GM21367 (cell line): ENCODE results near the gene CD101.

ENCODE experiments used
- ATAC-seq: cut with Tn5 transposase; IDR thresholded peaks from one replicate; pipeline ENCODE4 v1.9.1; 2021; ENCODE audit not compliant: unreplicated experiment

CD101 gene

DNA sequence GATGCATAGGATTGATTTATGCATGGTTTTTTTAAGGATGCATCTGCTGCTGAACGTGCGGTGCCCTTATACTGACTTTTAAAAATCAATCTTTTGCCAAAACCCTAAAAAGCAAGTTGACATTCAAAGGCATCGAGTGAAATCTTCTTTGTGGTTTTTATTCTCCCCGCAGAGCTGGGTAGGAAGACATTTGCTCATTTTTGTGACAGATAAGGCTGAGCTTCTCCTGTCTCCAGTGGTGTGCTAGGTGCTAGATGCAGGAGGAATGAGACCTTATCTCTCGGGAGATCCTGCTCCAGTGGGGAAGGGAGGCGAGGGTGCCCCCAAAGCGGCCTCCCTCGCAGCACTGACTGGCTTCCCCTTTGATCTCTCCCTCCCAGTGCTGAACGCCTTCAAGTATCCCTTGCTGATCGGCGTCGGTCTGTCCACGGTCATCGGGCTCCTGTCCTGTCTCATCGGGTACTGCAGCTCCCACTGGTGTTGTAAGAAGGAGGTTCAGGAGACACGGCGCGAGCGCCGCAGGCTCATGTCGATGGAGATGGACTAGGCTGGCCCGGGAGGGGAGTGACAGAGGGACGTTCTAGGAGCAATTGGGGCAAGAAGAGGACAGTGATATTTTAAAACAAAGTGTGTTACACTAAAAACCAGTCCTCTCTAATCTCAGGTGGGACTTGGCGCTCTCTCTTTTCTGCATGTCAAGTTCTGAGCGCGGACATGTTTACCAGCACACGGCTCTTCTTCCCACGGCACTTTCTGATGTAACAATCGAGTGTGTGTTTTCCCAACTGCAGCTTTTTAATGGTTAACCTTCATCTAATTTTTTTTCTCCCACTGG is 14.9 kb upstream of the CD101 start:
- ATAC-seq = no peak

GRCh38 chr1:116987256-116987555 is 14.4 kb upstream of the CD101 start:
- ATAC-seq = no peak

DNA sequence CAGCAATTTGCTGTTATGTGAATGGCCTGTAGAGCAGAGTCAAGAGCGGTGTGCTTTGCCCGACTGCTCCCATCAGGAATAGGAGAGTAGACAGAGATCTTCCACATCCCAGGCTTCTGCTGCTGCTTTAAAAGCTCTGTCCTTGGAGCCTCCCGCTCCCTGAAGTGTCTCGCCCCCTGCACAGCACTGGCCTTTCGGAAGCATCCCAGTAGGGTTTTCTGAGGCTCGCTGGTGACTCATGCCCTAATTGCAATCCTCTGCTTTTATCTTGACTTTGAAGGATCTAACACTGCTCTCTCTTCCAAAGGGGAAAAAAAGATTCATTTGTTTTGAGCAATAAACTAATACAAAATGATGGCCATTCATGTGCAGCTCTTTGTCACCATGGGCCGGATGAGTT is 13.3 kb upstream of the CD101 start:
- no peak for ATAC-seq

- ATAC-seq = no peak
Measured at GRCh38 chr1:116988908-116989307, 12.7 kb upstream of the CD101 start.

GRCh38 chr1:116989835-116990234 is 11.7 kb upstream of the CD101 start:
- no peak for ATAC-seq

DNA sequence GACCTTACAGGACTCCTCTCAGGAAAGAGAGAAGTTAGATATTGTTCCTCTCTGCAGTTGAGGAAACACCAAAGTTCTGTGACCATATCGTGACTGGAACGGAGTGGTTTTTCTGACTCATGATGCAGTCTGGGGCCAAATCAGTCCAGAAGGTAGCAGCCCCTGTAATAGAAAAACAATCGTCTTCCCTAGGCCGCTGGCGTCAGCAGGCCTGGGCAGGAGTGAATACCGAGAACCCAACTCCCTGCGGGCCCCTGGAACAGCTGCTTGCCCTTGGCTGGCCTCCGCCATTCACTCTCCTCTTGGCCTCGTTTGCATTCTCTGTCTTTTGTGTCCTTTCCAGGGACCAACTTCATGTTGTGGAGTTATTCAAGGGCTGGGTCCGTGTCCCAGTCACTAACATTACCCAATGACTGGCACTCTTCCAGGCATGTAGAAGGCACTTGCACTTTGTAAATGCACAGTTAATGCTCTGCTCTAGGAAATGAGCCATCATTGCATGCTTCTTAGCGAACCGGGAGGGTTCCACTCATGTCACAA is 10.9 kb upstream of the CD101 start:
- ATAC-seq = no peak

DNA sequence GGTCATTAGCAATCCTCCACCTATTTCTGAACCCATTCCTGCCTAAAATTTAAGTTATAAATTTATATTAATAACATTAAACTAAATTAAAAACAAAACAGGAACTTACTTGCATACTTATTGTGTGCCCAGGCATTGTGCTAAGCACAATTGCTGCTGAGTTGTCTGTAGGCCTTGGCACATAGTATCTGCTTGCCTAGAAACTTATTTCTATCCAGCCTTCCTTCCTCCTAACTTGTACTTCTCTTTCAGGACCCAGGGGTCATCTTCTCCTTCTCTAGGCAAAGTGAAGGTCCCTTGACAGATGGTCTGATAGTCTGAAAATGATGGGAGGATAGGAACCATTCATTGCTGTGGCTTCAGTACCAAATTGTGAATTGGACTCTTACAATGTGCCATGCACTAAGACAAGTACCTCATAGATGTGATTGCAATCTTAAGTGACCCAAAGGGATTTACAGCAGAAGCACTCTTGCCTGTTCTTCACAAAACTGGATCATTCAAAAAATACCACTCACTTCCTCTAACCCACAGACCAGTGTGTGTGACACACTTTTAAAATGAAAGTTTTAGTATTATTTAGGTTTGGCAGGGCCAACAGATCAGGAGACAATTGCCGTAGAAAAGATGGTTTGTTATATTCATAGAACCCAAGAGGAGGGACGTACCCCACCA is 10.3 kb upstream of the CD101 start:
- no peak for ATAC-seq

- no peak for ATAC-seq
Measured at GRCh38 chr1:116991918-116992317, 9.6 kb upstream of the CD101 start.

DNA sequence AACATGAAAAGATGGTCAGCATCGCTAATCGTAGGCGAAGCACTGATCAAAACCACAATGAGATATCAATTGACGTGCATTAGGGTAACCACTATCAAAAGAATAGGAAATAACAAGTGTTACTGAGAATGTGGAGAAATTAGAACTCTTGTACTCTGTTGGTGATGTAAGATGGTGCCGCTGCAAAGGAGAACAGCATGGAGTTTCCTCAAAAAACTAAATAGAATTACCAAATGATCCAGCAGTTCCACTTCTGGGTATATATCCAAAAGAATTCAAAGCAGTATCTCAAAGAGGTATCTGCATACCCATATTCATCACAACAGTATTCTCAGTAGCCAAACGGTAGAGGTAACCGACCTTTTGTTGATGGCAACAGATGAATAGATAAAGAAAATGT is 8.3 kb upstream of the CD101 start:
- no peak for ATAC-seq

GRCh38 chr1:116994411-116994810 is 7.1 kb upstream of the CD101 start:
- no peak for ATAC-seq

DNA sequence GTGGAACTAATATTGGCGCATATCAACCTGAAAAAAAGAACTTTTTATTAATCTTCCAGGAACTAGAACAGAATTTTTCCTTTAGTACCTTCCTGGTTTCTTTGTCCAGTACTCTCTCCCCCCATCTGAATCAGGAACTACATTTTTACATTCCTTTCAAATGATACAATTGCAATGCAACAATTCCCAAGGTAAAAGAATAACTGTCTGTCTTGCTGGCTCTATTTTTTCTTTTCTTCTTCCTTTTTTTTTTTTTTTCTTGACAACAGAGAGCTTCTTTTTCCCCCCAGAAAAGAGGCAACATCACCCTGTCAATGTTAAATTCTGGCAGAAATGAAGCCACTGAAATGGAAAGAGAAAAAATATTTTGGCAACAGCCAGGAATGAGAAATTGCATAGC is 4.5 kb upstream of the CD101 start:
- no peak for ATAC-seq

DNA sequence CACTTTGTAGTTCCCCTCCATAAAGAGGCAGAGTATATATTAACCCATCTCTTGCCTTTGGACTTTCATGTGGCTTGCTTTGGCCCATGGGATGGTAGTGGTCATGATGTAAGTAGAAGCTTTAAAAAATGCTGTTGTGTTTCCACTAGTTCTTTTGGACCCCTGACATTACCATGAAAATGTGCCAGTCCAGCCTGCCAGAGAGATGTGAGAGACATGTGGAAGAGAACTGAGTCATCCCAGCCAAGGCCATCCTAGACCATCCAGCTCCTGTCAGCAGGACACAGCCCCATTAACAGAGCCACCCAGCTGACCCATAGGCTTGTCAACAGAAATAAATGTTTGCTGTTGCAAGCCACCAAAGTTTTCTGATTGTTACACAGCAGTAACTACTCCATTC is 3.9 kb upstream of the CD101 start:
- no peak for ATAC-seq

- ATAC-seq = no peak
Measured at GRCh38 chr1:116999596-116999995, 2.0 kb upstream of the CD101 start.

GRCh38 chr1:117000142-117000541 is 1.4 kb upstream of the CD101 start:
- ATAC-seq = no peak

GRCh38 chr1:117003223-117003875 is 1.8 kb downstream of the CD101 start:
- ATAC-seq = no peak

GRCh38 chr1:117007719-117008013 is 6.1 kb downstream of the CD101 start:
- ATAC-seq = no peak

- no peak for ATAC-seq
Measured at GRCh38 chr1:117008656-117009055, 7.1 kb downstream of the CD101 start.

GRCh38 chr1:117009132-117009531 is 7.6 kb downstream of the CD101 start:
- ATAC-seq = no peak

DNA sequence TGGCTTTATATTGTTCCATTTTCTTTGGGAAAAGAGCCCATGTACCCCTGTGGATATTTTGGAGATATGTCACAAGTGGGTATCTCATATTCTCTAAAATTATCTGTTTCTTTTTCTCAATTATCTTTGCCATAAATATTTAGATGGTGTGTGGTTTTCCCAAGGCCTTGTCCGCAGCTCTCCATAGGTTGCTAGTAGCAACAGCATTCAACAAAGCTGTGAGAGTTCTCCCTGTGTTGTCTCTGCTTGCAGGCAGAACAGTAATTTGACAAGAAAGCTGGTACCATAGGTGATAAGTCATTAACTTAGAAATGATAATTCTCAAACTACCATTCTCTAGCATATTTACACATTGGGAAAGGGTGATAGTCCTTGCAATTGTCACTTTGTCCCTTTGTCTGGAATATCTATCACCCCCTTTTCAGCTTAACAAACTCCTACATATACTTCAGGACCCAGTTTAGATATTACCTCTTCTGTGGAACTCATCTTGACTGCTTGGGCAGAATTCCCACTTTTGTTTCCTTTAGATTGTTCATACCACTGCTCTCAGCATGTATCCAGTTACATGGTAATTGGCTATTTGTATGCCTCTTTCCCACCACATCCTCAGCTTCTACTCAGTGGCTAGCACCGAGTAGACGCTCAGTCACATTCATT is 8.9 kb downstream of the CD101 start:
- ATAC-seq = no peak

DNA sequence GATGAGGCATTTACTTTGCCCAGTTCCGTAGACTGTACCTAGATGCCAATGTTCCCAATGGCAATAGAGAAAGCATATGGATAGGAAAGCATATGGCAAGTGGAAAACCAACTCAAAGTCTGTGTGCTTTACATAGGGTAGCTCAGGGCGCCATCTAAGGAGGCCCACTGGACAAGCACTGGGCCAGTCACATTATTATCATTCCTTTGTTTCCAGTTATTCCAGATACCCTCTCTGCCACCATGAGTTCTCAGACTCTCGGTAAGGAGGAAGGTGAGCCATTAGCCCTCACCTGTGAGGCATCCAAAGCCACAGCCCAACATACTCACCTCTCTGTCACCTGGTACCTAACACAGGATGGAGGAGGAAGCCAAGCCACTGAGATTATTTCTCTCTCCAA is 9.8 kb downstream of the CD101 start:
- no peak for ATAC-seq

DNA sequence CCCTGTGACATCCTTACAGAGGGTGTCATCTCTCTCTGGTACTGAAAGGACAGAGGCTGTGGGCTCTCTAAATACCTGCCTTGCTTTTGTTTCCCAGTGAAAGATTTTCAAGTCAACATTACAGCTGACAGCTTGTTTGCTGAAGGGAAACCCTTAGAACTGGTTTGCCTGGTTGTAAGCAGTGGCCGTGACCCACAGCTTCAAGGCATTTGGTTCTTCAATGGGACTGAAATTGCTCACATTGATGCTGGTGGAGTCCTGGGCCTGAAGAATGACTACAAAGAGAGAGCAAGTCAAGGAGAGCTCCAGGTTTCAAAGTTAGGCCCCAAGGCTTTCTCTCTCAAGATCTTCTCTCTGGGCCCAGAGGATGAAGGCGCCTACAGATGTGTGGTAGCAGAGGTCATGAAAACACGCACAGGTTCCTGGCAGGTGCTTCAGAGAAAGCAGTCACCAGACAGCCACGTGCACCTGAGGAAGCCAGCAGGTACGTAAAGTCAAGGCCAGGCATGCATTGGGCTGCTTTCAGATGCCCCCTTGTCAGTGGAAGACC is 11.8 kb downstream of the CD101 start:
- ATAC-seq = no peak
